ENCODE data around the gene SELENOK. TPM values are rescaled to one million over a fixed set of nuclear protein-coding genes. Genes with fewer than 3 reads are reported as not detected.
A peak's percentile ranks its signal among the peaks of the same experiment; 100 is the strongest.

SELENOK gene
- total and polyA plus RNA-seq, 9 donors, result 38.9 to 99.9 (median 57.9) TPM

DNA sequence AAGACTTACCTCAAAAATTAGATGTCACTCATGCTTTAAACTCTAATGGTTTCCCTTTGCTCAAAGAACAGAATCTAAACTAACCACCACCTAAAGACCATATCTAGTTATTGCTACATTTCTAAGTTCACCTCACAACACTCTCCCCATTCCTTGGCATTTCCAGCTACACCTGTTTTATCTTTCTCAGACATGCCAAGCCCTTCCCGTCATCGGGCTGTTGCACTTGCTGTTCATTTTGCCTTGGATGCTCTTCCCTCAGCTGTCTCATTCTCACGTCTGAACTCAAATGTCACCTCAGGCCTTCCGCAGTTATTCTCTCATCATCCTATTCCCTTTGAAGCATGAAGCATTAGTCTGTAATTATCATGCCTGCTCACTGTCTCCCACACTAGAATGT is 8.7 kb downstream of the SELENOK start:
- no peaks in the 10 kb centered on the region for H3K9me3 ChIP-seq
- H3K27ac ChIP-seq, result no peak overlapping the region
- DNase-seq, result no peak
- no peaks in the 10 kb centered on the region for H3K27me3 ChIP-seq
- no peak for TF ChIP-seq EP300 (IDR thresholded peaks at IDR 0.05)
- 84 to 95% (median 87%) methylated on average over 4 of the region's 4 CpGs for WGBS, 3 donors
- H3K4me1 ChIP-seq (ENCODE audit: insufficient read depth), result peaks cover 9% of the 10 kb centered on the region
- no peaks in the 10 kb centered on the region for H3K36me3 ChIP-seq
- intact Hi-C loops (cut with DNase I), result no loop called here
- no peak overlapping the region for H3K4me3 ChIP-seq

DNA sequence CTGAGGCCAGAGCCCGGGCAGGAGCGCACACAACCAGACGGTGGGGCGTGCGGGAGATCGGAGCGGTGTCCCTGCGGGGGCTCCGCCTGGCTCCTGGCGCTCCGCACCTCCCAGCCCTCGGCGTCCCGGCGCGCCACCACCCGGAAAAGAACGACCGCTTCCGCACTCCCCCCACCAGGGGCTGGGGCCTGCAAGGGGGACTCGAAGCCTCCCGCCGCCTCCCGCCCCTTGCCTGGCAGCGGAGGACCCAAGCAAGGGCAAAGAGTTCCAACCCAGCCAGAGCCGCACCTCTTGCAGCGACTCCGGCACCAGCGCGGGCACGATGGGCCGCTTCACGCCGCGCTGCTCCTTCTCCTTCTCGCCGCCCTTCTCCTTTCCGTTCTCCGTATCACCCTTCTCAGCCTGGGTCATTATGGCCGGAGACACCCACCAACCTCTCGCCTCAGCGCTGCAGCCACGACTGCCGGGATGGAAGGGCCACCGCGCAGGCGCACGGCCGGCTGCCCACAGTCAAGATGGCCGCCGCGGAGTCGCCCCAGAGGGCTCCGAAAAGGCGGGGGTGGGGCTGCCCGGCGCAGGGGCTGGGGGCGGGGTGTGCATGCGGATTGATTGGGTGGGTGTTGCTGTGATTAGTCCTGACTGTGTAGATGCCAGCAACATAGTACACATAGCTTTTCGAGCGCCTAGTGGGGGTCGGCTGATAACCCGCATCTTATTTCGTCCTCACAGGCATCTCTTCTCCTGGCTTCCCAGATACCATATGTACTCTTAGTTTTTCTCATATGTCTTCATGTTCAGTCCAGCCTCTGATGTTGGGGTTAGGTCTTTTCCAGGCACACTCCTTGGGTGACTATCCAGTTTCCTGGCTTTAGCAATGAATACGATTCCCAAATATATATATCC is 9.7 kb downstream of the SELENOK start, which contains the start of gene ACTR8:
ACTR8 (minus strand) TSS at position 462 of the 903 bp plus-strand sequence; CDS start at position 411, 51 bp downstream.
- H3K4me1 ChIP-seq (ENCODE audit: insufficient read depth), result peaks cover 9% of the 10 kb centered on the region
- peak within 1 kb of the TSS; percentile 98 for H3K4me3 ChIP-seq
- DNase-seq, result peak; percentile 82 to 92 (median 88)
- TF ChIP-seq CTCF (IDR thresholded peaks at IDR 0.05), result peak in 2 of 3 donors; percentile 9 to 11
- no peak for TF ChIP-seq EP300 (IDR thresholded peaks at IDR 0.05)
- TF ChIP-seq POLR2A (IDR thresholded peaks at IDR 0.05), result peak; percentile 46
- no peaks in the 10 kb centered on the region for H3K9me3 ChIP-seq
- intact Hi-C loops (cut with DNase I), result no loop called here
- H3K27ac ChIP-seq, result peak within 1 kb of the TSS; percentile 56 to 75
- no peaks in the 10 kb centered on the region for H3K27me3 ChIP-seq
- WGBS, 3 donors, result 1% methylated on average over 58 to 65 of the region's 65 CpGs
- no peaks in the 10 kb centered on the region for H3K36me3 ChIP-seq

DNA sequence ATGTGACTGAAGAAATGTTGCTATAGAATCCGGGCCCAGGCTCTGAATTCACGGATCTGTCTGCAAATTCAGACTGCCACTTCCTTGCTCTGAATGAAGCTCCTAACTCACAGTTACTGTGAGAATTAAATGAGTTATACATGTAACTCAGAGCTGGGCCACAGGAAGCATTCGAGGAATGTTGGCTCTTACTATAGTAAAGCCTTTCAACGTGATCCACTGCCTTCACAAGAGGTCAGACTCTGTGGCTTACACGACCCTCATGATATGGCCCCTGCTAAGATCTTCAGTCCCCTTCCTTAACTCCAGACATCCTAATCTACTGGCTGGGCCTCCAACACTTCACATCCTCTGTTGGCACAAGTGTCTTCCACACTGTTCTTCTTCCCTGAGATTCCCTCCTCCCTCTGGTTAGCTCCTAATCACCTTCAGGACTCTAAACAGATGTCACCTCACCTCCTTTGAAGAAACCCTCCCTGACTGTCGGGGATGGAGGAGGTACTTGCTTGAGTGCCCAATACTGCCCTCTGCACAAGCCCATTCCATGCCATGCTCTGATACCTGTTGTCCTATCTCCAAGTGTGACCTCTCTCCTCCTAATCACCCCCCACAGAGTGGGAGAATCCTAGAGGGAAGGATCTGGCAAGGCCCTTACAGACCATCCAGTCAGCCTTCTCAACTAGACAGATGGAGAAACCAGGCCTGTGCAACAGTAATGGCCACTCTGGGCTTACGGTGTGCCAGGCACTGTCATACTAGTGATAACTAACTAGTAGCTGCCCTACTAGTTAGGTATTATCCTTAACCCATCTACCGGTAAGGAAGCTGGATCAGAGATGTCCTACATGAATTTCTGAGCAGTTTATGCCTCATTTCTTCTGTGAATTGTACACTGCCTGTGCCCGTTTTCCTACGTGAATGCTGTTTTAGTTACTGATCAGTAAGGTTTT is 11.0 kb downstream of the SELENOK start:
- Histone ChIP-seq H3K4me3 (peak overlapping the region; percentile 98), H3K27me3 (no peaks in the 10 kb centered on the region), H3K4me1 (ENCODE audit: insufficient read depth) (peaks cover 9% of the 10 kb centered on the region), H3K36me3 (no peaks in the 10 kb centered on the region), H3K9me3 (no peaks in the 10 kb centered on the region), H3K27ac (no peak overlapping the region)
- 45 to 53% (median 51%) methylated on average over 10 of the region's 10 CpGs for WGBS, 3 donors
- TF ChIP-seq EP300 (IDR thresholded peaks at IDR 0.05) (no peak), POLR2A (IDR thresholded peaks at IDR 0.05) (no peak), CTCF (IDR thresholded peaks at IDR 0.05) (no peak)
- intact Hi-C loops (cut with DNase I), result no loop called here
- no peak for DNase-seq

GRCh38 chr3:53865732-53866499 is 25.7 kb downstream of the SELENOK start:
- intact Hi-C loops (cut with DNase I), result no loop called here
- 85 to 90% (median 88%) methylated on average over 5 of the region's 5 CpGs for WGBS, 3 donors
- H3K4me1 ChIP-seq (ENCODE audit: insufficient read depth), result no peaks in the 10 kb centered on the region
- no peaks in the 10 kb centered on the region for H3K9me3 ChIP-seq
- no peak overlapping the region for H3K27ac ChIP-seq
- no peak for DNase-seq
- TF ChIP-seq EP300 (IDR thresholded peaks at IDR 0.05) (no peak), CTCF (IDR thresholded peaks at IDR 0.05) (no peak), POLR2A (IDR thresholded peaks at IDR 0.05) (no peak)
- H3K4me3 ChIP-seq, result no peak overlapping the region
- no peaks in the 10 kb centered on the region for H3K36me3 ChIP-seq
- no peaks in the 10 kb centered on the region for H3K27me3 ChIP-seq
